ENCODE data around the gene PTER. TPM values are rescaled to one million over a fixed set of nuclear protein-coding genes. Genes with fewer than 3 reads are reported as not detected.

PTER gene
- total and polyA plus RNA-seq, 2 of the 13 experiments (the other 11 are each of a cell fraction or from before 2014, with no cell fraction given): 6.1 to 6.6 TPM

DNA sequence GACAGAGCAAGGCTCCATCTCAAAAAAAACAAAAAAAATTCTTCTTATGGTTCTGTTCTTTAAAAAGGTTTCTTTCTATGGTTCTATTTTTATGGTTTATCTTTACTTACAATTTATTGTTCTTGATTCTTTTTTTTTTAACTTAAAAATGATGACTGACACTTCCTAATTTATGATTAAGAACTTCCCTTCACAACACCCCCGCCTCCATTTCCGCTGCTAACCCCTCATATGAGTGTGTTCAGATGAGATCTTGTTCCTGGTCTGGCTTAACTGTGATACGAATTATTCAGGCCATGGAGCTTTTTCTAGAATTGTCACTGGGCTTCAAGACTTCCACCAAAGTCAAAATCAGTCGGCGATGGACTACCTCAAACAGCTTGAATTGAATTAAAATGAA lies 33.9 kb downstream of the PTER start (continued):
- TF ChIP-seq, protein P1, sequence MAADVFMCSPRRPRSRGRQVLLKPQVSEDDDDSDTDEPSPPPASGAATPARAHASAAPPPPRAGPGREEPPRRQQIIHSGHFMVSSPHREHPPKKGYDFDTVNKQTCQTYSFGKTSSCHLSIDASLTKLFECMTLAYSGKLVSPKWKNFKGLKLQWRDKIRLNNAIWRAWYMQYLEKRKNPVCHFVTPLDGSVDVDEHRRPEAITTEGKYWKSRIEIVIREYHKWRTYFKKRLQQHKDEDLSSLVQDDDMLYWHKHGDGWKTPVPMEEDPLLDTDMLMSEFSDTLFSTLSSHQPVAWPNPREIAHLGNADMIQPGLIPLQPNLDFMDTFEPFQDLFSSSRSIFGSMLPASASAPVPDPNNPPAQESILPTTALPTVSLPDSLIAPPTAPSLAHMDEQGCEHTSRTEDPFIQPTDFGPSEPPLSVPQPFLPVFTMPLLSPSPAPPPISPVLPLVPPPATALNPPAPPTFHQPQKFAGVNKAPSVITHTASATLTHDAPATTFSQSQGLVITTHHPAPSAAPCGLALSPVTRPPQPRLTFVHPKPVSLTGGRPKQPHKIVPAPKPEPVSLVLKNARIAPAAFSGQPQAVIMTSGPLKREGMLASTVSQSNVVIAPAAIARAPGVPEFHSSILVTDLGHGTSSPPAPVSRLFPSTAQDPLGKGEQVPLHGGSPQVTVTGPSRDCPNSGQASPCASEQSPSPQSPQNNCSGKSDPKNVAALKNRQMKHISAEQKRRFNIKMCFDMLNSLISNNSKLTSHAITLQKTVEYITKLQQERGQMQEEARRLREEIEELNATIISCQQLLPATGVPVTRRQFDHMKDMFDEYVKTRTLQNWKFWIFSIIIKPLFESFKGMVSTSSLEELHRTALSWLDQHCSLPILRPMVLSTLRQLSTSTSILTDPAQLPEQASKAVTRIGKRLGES (CRISPR knock-in tag; IDR thresholded peaks at IDR 0.05; ENCODE audit: borderline replicate concordance): no peak

- Histone ChIP-seq H3K9ac (ENCODE audit: insufficient read depth, low read depth, low read length) (no peak overlapping the region), H3K79me2 (ENCODE audit: insufficient read depth, low read length) (no peaks in the 10 kb centered on the region), H4K20me1 (ENCODE audit: insufficient read depth, low read length) (no peaks in the 10 kb centered on the region), H3K4me2 (ENCODE audit: low read depth, low read length) (no peak overlapping the region), H3K9me3 (ENCODE audit: low read length) (no peaks in the 10 kb centered on the region), H2AFZ (ENCODE audit: low read length) (no peak overlapping the region), H3K27me3 (ENCODE audit: control insufficient read depth in 1 of 2, insufficient read depth in 2 of 2, low read length in 2 of 2) (no peaks in the 10 kb centered on the region), H3K27ac (ENCODE audit: extremely low read length, insufficient read depth, low read length) (no peak overlapping the region), H3K4me1 (ENCODE audit: insufficient read depth, low read length) (no peaks in the 10 kb centered on the region), H3K4me3 (replicated peaks in 1 of 3; ENCODE audit: insufficient read depth in 1 of 3, low read depth in 2 of 3, low read length in 3 of 3) (no peak overlapping the region), H3K36me3 (replicated peaks in 1 of 2; ENCODE audit: control insufficient read depth in 1 of 2, insufficient read depth in 2 of 2, low read length in 2 of 2) (no peaks in the 10 kb centered on the region)
- CTCF ChIA-PET (ENCODE audit: low intra/inter-chr PET ratio, low total read pairs): no interaction called here
- in situ Hi-C loops (cut with HindIII; ENCODE audit: extremely low pct_ligation_motif_present, low pct_unique_long_range_greater_than_20kb) (no loop called here), intact Hi-C loops (cut with micrococcal nuclease; ENCODE audit: unreplicated experiment) (no loop called here)
- WGBS (ENCODE audit: low lambda C conversion rate): 49% methylated on average over 3 of the region's 3 CpGs
- ATAC-seq: no peak
- TF ChIP-seq, protein P2, sequence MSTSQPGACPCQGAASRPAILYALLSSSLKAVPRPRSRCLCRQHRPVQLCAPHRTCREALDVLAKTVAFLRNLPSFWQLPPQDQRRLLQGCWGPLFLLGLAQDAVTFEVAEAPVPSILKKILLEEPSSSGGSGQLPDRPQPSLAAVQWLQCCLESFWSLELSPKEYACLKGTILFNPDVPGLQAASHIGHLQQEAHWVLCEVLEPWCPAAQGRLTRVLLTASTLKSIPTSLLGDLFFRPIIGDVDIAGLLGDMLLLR (CRISPR knock-in tag; IDR thresholded peaks at IDR 0.05): no peak
- TF ChIP-seq ZSCAN5A (CRISPR knock-in tag; IDR thresholded peaks at IDR 0.05; ENCODE audit: borderline replicate concordance): no peak
- TF ChIP-seq ZFP37 (CRISPR knock-in tag; IDR thresholded peaks at IDR 0.05; ENCODE audit: borderline replicate concordance): no peak
- TF ChIP-seq, protein P3, sequence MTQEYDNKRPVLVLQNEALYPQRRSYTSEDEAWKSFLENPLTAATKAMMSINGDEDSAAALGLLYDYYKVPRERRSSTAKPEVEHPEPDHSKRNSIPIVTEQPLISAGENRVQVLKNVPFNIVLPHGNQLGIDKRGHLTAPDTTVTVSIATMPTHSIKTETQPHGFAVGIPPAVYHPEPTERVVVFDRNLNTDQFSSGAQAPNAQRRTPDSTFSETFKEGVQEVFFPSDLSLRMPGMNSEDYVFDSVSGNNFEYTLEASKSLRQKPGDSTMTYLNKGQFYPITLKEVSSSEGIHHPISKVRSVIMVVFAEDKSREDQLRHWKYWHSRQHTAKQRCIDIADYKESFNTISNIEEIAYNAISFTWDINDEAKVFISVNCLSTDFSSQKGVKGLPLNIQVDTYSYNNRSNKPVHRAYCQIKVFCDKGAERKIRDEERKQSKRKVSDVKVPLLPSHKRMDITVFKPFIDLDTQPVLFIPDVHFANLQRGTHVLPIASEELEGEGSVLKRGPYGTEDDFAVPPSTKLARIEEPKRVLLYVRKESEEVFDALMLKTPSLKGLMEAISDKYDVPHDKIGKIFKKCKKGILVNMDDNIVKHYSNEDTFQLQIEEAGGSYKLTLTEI (CRISPR knock-in tag; conservative IDR thresholded peaks at IDR 0.05): no peak
- no peak for TF ChIP-seq MYC (CRISPR knock-in tag; IDR thresholded peaks at IDR 0.05; ENCODE audit: borderline replicate concordance)
- no peak for TF ChIP-seq PITX1 (CRISPR knock-in tag; IDR thresholded peaks at IDR 0.05)
- no peak for TF ChIP-seq MYNN (CRISPR knock-in tag; IDR thresholded peaks at IDR 0.05; ENCODE audit: low read depth)
- TF ChIP-seq HHEX (CRISPR knock-in tag; IDR thresholded peaks at IDR 0.05): no peak
- no peak for TF ChIP-seq KLF16 (CRISPR knock-in tag; IDR thresholded peaks at IDR 0.05)
- TF ChIP-seq NFIB (CRISPR knock-in tag; IDR thresholded peaks at IDR 0.05; ENCODE audit: borderline replicate concordance): no peak
- no peak for TF ChIP-seq NFYB (CRISPR knock-in tag; IDR thresholded peaks at IDR 0.05)
- TF ChIP-seq, protein P4, sequence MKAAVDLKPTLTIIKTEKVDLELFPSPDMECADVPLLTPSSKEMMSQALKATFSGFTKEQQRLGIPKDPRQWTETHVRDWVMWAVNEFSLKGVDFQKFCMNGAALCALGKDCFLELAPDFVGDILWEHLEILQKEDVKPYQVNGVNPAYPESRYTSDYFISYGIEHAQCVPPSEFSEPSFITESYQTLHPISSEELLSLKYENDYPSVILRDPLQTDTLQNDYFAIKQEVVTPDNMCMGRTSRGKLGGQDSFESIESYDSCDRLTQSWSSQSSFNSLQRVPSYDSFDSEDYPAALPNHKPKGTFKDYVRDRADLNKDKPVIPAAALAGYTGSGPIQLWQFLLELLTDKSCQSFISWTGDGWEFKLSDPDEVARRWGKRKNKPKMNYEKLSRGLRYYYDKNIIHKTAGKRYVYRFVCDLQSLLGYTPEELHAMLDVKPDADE (CRISPR knock-in tag; IDR thresholded peaks at IDR 0.05): no peak
- no TSS peak for BruUV-seq (replicated peaks)
- DNase-seq (ENCODE audit: low spot score): no peak
- no peak for FAIRE-seq
- POLR2A ChIA-PET: no interaction called here
These were observed 36.0 kb downstream of the PTER start for GRCh38 chr10:16472828-16473227.
